A673 (cell line): ENCODE data around the gene FHIT. TPM values are rescaled to one million over a fixed set of nuclear protein-coding genes. Genes with fewer than 3 reads are reported as not detected.

Experiments used
- BruUV-seq: library from RNA; stranded (reverse); fragments of 400-500 nt; replicated peaks from 2 replicates; lab custom pipeline; 2021; lab: Mats Ljungman, UMichigan
- CTCF ChIA-PET: fragments of 300-600 bp; sonication (Branson Sonifier 250); formaldehyde crosslinking; loops from one replicate; lab custom pipeline; 2022; ENCODE audit warnings: antibody characterized with exemption; lab: Charles Lee
- POLR2A ChIA-PET: fragments of 300-600 bp; sonication (Branson Sonifier 250); formaldehyde crosslinking; loops from one replicate; lab custom pipeline; 2022; ENCODE audit warnings: antibody characterized with exemption; ENCODE audit not compliant: low non-redundant PET; lab: Charles Lee
- DNase-seq: peaks from one replicate; pipeline ENCODE4 v3.0.0-alpha.2; 2015; ENCODE audit warnings: low spot score
- H3K27ac ChIP-seq: fragments of 200-600 bp; sonication (generic); 2 replicates; pipeline ENCODE4 v1.5.1; 2016; ENCODE audit warnings: mixed run types, low read depth, mild to moderate bottlenecking, mixed read lengths, antibody characterized with exemption, low read length; ENCODE audit not compliant: poor library complexity, severe bottlenecking
- H3K27me3 ChIP-seq: fragments of 200-600 bp; sonication (generic); replicated peaks from 2 replicates; pipeline ENCODE4 v1.6.1; 2017; ENCODE audit warnings: mixed run types, low read depth, mild to moderate bottlenecking, mixed read lengths, antibody characterized with exemption, low read length; ENCODE audit not compliant: insufficient read depth, poor library complexity
- H3K36me3 ChIP-seq: fragments of 200-600 bp; sonication (generic); 2 replicates; pipeline ENCODE4 v1.6.1; 2016; ENCODE audit warnings: mixed run types, mild to moderate bottlenecking, mixed read lengths, antibody characterized with exemption, low read length; ENCODE audit not compliant: insufficient read depth, poor library complexity, severe bottlenecking
- H3K4me1 ChIP-seq: fragments of 200-600 bp; sonication (generic); 2 replicates; pipeline ENCODE4 v1.6.1; 2017; ENCODE audit warnings: mixed run types, mild to moderate bottlenecking, mixed read lengths, antibody characterized with exemption, low read length; ENCODE audit not compliant: insufficient read depth, poor library complexity, severe bottlenecking
- H3K4me3 ChIP-seq: fragments of 200-600 bp; sonication (generic); 2 replicates; pipeline ENCODE4 v1.5.1; 2016; ENCODE audit warnings: low read depth, mixed run types, mild to moderate bottlenecking, mixed read lengths, low read length; ENCODE audit not compliant: poor library complexity, severe bottlenecking
- H3K9me3 ChIP-seq: fragments of 200-600 bp; sonication (generic); 2 replicates; pipeline ENCODE4 v1.6.1; 2016; ENCODE audit warnings: mixed run types, low read depth, mild to moderate bottlenecking, mixed read lengths, antibody characterized with exemption, low read length; ENCODE audit not compliant: poor library complexity, severe bottlenecking
- EZH2 ChIP-seq: fragments of 200-600 bp; sonication (generic); IDR thresholded peaks from 2 replicates; pipeline ENCODE4 v1.6.1; 2017; ENCODE audit warnings: borderline replicate concordance, low read depth, mild to moderate bottlenecking, mixed read lengths, antibody characterized with exemption, low read length; ENCODE audit not compliant: poor library complexity, severe bottlenecking
- intact Hi-C: fragments of 100-400 bp; cut with micrococcal nuclease; formaldehyde crosslinking; loops from one replicate; pipeline ENCODE4 v1.10.0; 2022; ENCODE audit not compliant: unreplicated experiment
- total RNA-seq: library from RNA; stranded (reverse); gene quantifications from 2 replicates; pipeline ENCODE4 v1.2.3, GENCODE V29; 2021
- TF ChIP-seq, protein P1 (sequence below): fragments of 300-800, 200-600 bp; sonication (generic); conservative IDR thresholded peaks from 2 replicates; pipeline ENCODE4 v1.5.1; 2017; ENCODE audit warnings: low read depth, mild to moderate bottlenecking, antibody characterized with exemption, low read length, moderate library complexity, mixed read lengths

Gene FHIT
- total RNA-seq, 1 experiment from 2014 or later = not detected

DNA sequence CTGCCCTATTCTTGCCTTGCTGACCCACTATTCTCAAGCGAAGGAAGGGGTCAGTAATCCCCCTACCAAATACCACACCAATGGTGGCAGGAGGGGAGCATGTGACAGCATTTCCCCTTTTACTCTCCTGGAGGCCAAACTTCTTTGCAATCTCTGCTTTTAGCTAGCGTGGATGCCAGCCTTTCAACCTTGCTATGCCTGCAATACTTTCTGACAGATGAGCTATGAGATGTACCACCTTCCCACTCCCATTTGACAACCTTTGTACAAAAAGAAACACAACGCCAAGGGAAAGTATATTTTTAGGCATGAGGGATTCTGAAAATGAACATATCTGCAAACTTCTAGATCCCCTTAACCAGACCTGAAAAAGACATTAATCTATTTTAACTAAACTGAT is 302.1 kb downstream of the FHIT start:
- no peak for DNase-seq
- intact Hi-C loops = no loop called here
- Histone ChIP-seq H3K4me3 (no peak overlapping the region), H3K4me1 (no peaks in the 10 kb centered on the region), H3K27ac (no peak overlapping the region), H3K36me3 (no peaks in the 10 kb centered on the region), H3K9me3 (no peaks in the 10 kb centered on the region), H3K27me3 (no peaks in the 10 kb centered on the region)
- ChIA-PET POLR2A (no interaction called here), CTCF (no interaction called here)
- TF ChIP-seq, protein P1, sequence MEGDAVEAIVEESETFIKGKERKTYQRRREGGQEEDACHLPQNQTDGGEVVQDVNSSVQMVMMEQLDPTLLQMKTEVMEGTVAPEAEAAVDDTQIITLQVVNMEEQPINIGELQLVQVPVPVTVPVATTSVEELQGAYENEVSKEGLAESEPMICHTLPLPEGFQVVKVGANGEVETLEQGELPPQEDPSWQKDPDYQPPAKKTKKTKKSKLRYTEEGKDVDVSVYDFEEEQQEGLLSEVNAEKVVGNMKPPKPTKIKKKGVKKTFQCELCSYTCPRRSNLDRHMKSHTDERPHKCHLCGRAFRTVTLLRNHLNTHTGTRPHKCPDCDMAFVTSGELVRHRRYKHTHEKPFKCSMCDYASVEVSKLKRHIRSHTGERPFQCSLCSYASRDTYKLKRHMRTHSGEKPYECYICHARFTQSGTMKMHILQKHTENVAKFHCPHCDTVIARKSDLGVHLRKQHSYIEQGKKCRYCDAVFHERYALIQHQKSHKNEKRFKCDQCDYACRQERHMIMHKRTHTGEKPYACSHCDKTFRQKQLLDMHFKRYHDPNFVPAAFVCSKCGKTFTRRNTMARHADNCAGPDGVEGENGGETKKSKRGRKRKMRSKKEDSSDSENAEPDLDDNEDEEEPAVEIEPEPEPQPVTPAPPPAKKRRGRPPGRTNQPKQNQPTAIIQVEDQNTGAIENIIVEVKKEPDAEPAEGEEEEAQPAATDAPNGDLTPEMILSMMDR = no peak
- no peak for TF ChIP-seq EZH2
- no TSS peak for BruUV-seq

DNA sequence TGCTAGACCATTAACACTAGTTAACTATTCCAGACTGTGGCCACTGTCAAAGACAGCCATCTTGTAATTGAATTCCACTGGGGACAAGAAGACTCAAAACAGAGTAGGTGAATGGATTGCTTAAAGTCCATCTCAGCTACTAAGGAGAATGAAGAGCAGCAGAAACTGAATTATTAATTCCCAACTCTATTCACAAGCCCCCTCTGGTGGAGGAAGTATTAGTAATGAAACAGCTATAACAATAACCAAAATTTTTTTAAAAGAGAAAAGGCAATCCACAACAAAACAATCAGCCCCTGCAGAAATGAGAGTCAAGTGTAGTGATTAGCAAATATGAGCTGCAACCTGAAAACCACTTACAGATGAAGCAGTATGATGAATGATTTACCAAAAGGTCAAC is 302.8 kb downstream of the FHIT start:
- H3K27ac ChIP-seq = no peak overlapping the region
- no peak for DNase-seq
- no peaks in the 10 kb centered on the region for H3K36me3 ChIP-seq
- no peaks in the 10 kb centered on the region for H3K9me3 ChIP-seq
- TF ChIP-seq, protein P1 = no peak
- no peak for TF ChIP-seq EZH2
- POLR2A ChIA-PET = no interaction called here
- H3K27me3 ChIP-seq = no peaks in the 10 kb centered on the region
- intact Hi-C loops = no loop called here
- no peaks in the 10 kb centered on the region for H3K4me1 ChIP-seq
- BruUV-seq = no TSS peak
- CTCF ChIA-PET = no interaction called here
- H3K4me3 ChIP-seq = no peak overlapping the region

DNA sequence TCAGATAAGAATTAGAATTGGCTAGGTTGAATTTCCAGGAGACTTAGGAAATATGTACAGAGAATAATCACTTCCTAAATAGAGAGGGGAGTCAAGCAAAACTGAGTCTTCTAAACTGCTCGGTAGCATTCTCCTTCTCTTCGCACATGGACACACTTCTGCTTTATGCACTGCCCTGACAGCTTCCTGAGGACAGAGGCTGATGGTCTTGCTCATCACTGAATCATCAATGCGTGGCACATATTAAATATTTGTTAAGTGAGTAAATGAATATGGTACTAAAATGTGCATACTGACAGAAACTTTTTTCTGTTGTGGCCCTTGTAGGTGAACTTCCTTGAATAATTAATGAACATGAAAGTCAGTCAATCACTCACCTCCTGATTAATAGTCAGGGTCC is 315.5 kb downstream of the FHIT start:
- Histone ChIP-seq H3K27me3 (no peaks in the 10 kb centered on the region), H3K4me3 (no peak overlapping the region), H3K36me3 (no peaks in the 10 kb centered on the region), H3K9me3 (no peaks in the 10 kb centered on the region), H3K4me1 (no peaks in the 10 kb centered on the region), H3K27ac (no peak overlapping the region)
- POLR2A ChIA-PET = no interaction called here
- BruUV-seq = no TSS peak
- CTCF ChIA-PET = no interaction called here
- TF ChIP-seq EZH2 = no peak
- TF ChIP-seq, protein P1 = no peak
- no peak for DNase-seq
- intact Hi-C loops = no loop called here
